HG03064 (cell line): ENCODE measurements around the gene PTGIS.

Experiments used
- ATAC-seq: cut with Tn5 transposase; IDR thresholded peaks from one replicate; pipeline ENCODE4 v1.9.1; 2021; ENCODE audit warnings: low read depth; ENCODE audit not compliant: unreplicated experiment

The PTGIS gene

DNA sequence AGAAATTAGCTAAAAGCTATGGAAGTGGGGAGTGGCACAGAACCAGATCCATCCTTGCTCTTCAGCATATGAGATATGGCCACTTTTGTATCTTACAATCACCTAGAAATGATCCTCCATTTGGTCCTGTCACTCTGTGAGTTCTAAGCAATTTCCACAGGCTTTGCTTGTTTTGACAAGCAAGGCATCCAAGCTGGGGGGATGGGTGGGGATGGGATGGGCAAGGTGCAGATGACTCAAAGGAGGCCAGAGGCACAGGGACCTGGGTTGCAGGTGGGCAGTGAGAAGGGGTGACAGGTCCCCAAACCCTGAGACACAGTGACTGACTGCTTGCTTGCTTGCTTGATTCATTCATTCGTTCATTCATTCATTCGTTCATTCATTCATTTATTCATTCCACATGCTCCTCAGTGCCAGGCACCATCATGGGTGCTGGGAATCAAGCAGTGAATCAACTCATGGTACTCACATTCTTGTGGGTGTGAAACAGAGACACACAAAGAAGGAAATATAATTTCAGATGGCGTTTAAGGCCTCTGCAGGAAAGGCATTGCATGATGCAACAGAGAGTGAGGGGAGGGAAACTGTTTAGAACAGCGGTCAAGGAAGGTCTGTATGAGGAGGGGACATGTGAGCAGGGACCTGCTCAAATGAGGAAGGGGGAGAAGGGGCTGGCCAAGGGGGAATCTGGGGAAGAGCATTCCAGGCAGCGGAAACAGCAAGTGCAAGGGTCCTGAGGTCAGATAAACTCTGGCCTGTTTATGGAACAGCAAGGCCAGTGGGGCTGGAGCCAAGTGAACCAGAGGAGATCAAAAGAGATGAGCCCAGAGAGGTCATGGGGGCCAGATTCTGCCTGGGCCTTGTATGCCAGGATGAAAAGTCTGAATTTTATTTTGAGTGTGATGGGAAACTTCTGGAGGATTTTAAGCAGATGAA lies 88.9 kb downstream of the PTGIS start:
- no peak for ATAC-seq

DNA sequence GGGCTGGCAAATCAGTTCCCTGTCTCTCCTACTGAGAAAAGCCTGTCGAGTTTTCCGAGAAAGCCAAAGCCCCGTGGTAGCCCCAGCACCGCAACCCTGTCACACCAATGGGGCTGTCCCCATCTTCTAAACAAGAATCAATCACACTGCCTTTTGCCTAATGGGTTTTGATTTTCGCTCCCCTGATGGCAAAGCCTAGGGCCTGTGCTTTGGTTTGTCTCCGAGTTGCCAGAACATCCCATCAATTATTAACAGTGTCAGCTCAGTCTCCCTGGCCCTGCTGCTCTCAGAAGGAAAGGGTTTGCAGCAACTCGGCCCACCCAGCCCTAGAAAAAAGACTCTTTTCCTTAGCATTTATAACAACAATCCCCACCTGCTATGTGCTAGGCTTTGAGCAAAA lies 89.7 kb downstream of the PTGIS start:
- ATAC-seq = no peak

DNA sequence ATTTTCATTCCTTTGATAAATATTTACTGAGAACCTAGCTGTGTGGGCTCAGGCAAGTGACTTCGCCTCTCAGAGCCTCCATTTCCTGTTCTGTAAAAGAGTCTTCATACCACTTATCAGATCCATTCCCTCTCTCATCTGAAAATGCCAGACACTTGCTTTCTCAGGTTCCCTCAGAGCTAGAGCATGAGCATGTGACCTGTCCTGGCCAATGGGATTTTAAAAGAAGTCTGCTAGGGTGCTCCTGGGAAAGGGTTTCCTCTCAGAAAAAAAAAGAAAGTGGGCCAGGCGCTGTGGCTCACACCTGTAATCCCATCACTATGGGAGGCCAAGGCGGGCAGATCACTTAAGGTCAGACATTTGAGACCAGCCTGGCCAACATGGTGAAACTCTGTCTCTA lies 90.7 kb downstream of the PTGIS start:
- ATAC-seq = no peak

DNA sequence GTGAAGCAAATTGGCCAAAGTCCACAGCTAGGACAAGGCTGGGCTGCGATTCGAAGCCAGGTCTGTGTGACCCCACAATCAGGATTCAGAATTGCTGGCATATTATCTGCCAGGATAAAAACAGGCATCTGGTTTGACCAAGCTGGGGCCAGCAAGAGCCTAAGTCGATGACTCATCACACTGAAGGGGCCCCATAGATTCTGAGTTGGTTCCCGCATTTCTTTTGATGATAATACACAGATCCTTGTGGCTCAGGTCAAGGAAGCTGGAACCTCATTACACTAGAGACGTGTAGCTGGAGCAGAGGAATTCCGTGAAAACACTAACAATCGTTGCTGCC lies 92.0 kb downstream of the PTGIS start:
- no peak for ATAC-seq

DNA sequence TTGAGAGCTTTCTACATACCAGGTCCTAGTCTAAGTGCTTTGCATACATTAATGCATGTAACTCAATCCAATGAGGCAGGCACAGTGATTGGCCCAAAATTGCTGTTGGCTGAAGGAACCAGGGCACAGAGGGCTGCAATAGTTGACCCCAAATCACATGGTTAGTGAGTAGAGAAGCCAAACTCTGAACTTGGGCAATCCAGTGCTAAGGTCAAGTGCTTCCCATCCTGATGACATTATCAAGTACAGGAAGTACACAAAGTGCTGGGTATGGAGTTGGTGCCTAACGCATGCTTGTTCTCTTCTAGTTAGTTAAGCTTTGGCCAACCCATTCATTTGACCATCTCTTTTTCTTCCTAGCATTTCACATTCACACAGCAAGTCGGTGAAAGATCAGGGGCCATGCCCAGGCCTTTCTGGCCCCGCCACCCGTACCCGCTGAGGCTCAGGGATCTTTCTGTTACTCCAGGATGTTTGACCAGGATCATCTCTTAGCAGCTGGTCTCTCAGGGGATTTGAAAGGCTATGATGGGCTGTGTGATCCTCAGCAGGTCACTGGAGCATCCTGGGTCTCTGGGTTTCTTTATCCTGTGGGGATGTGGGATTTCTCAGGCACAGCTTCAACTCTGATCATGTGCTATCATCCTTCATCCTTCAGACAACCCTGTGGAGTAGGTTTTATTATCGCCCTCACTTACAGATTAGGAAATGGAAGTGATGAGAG lies 92.5 kb downstream of the PTGIS start:
- ATAC-seq = no peak

DNA sequence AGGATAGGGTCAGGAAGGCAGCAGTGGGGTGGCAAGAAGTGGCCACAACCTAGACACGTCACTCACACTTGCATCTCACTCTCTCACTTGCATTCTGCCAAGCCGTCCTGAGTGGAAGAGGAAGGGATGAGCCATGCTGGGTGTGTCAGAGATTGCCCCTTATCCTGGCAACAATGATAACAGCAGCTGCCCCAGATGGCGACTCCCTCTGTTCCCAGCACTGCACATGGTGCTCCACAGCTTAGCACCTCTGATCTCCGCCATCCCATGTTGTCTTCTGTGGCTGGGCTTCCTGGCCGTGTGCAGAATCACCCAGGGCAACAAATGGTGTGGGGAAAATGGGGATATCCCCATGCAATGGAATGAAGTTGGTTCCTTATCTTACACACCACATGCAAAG lies 96.5 kb downstream of the PTGIS start:
- ATAC-seq = no peak

DNA sequence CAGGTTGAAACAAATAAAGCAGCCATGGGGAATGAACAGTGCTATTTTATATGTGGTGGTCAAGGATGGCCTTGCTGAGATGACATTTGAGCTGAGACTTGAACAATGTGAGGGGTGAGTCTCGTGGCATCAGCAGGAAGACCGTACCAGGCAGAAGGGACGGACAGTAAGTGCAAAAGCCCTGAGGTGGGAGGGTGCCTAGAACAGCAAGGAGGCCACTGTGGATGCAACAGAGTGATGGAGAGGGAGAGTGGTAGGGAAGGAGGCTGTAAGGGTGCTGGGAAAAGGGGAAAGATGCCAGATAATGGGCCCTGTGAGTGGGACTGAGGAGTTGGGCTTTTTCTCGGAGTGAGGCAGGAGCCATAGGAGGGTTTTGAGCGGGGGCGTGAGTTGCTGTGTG lies 97.0 kb downstream of the PTGIS start:
- ATAC-seq = no peak

DNA sequence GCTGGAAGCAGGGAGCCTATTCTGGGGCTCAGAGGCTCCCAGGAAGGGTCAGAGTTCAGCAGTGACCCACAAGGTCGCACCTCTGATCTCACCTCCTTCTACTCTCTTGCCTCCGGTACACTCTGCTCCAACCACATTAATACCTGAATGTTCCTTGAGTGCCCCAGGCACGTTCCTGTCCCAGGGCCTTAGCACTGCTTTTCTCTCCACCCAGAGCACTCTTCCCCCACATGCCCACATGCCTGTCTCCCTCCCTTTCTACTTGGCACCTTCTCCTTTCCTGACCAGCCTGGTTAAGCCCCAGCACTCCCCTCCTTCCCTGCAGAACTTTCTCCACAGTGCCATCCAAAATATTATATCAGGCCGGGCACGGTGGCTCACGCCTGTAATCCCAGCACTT lies 98.9 kb downstream of the PTGIS start:
- no peak for ATAC-seq

DNA sequence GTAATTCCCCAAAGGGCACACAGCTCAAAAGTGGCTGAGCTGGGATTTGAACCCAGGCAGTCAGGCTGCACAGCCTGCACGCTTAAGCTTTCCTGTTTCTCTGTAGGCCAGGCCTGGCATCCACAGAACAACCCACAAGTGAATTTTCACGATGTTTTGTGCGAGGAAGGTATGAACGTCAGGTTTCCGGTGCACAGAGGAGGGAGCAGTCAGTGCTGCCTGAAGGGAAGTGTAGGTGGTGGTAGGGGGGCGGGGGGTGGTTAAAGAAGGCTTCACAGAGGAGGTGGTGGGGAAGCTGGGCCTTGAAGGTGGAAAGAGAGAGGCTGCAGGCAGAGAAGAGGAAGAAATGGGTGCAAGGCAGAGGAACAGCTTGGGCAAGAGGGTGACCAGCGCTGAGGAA lies 99.5 kb downstream of the PTGIS start:
- ATAC-seq = no peak

DNA sequence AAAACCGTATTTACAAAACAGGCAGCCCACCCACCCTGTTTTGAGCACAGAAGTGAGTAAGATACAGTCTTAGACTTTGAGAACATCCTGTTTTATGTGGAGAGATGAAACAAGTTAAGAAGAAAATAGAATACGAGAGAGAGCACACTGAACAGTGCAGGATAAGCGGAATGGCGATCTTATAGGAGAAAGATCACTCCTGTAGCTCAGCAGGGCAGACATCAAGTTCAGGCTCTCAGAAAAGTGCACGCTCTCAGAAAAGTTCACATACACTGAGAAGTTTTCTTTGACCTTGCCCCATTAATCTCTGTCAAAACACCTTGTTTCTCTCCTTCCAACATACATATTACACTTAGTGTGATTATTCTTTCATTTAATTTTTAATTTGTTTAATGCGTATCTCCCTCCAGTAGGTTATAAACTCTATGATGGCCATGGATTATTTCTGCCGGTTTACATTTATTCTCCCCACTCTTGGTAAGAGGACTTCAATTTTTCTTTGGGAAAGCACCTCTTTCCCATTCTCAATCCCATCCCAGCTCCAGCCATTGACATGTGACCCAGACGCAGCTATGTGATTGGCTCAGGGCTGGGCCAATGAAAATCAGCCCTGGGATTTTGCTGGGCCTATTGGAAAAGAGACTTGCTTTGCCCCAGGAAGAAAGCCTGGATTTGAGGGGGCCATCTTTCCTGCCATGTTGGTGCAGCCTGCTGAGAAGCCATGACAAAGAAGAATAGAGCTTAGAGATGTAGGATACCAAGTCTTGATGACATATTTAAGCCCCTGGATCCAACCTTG lies 101.6 kb downstream of the PTGIS start:
- ATAC-seq = no peak

DNA sequence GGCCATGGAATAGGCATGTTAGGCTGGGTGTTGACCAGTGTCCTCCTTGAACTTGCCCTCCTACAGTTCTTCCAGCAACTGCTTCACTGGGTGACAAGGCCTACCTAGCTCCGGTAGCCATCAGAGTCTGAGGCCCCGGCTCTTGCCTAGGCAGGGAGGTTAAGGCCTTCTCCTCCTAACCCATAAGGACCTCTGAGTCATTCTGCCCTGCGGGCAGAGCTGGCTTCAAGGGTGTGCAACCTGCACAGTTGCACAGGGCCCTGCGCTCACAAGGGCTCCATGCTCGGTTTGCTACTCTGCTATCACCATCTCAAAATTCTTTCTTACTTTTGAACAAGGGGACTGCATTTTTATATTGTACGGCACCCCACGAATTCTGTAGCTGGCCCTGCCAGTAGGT lies 103.4 kb downstream of the PTGIS start:
- ATAC-seq = no peak

DNA sequence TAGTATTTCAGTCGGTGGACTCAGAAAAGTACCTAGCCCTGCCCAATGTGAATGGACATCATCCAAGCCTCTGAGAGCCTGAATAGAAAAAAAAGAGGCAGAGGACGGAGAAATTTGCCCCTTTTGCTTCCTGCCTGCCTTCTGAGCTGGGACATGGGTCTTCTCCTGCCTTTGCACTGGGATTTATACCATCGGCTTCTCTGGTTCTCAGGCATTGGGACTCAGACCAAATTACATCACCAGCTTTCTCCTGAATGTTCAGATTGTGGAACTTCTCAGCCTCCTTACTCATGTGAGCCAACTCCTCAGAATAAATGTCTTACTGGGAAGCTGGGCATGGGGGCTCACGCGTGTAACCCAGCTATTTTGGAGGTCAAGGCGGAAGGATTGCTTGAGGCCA lies 105.3 kb downstream of the PTGIS start:
- ATAC-seq = no peak

DNA sequence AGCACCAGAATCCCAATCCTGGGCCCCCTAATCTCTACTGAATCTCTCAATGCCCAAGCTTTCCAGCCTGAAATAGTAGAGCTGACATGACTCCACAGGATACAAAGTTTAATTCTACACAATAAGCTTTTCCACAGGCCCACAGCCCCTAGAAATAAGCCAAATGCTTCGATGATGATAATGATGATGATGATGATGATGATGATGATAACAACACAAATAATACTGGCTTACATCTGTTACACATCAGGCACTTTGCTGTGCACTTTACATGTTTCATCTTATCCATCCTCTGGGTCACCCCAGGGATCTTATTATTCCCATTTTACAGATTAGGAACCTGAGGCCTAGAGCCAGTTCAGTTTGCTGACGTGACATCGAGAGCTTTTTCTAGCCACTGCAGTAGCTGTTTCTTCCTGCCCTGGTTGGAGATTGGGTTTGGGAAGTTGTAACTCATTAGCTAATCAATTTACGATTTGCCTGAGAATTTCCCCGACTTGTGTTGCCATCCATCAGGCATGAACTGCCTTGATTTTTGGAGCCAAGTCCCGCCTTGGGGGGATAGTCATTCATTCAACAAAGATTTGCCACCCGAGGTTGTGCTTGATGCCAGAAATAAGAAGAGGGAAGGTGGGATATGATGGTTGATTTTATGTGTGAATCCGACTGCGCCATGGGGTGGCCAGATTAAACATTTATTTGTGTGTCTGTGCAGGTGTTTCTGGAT lies 105.9 kb downstream of the PTGIS start:
- ATAC-seq = no peak

DNA sequence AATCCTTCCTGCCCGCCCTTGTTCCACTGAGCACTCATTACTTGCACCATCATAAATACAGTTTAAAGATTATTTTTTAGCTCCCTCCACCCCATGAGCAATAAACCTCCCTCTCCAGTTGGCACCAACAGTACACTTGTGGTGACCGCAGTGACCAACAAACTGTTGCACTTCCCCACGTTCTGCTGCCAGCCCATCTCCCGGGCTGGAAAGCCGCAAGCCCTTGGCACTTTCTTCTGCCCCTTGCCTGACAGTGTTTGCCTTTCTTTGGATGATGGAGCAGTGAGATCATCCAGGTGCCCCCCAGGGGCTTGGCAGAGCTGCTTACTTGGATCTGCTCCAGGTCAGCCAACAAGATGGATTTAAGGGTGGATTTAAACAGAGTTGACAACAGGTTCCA lies 107.0 kb downstream of the PTGIS start:
- ATAC-seq = no peak

DNA sequence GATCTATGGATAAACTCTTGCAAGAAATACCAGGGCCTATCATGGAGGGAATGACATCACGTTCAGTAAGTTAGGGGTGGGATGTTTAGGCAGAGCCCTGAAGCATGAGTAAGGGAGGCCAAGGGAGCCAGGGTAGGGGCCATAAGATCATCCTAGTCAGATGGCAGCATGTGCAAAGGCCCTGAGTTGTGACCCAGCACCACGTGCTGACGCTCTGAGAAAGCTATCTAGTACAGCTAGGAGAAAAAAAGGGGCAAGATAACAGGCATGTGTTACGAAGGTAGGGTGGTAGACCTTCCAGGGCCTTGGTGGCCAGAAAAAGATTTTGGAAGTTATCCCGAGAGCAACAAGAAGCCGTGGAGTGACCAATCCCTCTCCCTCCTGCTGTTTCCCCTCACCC lies 107.8 kb downstream of the PTGIS start:
- ATAC-seq = no peak

DNA sequence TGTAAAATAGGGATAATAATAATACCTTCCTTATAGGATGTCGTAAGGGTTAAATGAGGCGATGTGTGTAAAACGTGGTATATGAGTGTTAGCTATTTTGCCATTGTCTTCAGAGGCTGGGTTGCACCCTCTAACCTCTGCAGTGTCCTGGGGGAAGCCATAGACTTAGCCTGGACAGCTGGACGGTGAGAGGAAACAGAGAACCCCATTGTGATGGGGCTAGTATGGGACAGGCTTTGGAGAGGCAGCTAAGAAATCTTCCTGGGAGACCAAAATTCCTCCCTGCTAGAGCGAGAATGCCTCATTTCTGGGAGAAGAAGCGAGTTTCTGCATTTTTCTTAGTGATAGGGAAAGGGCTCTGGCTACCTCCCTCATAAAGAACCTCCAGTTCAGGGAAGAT lies 108.3 kb downstream of the PTGIS start:
- ATAC-seq = no peak

DNA sequence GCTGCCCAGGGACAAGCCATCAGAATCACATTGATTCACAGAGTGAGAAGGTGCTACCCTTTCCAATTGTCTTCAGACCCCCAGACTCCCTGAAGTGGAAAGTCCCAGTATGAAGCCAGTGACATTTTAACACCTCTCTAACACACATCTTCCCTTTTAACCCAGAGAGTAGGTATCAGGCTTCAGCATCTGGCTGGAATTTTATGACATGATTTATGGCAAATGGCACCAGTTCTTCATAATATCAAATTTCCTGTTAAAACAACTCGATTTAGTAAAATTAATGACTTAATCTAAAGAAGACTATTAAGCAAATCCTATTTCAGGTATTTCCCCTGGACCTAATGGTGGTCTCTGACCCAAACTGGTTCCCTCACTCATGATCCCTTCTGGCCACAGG lies 110.5 kb downstream of the PTGIS start:
- ATAC-seq = no peak

DNA sequence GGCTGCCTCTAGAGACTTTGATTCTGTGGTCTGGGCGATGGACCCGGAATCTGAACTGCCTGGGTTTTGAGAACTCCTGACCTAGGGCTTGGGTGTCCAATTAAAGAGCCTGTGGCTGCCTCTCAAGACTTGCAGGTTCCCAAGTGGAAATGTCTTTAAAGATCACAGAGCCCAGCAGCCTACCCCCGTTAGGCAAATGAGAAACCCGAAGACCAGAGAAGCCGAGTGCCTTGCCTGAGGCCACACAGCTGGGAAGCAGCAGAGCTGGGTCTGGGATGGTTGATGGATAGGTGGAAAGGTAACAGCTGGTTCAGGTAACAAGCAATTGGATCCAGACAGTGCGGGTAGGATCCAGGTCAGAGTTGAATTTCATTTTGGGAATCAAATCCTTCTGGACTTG lies 111.3 kb downstream of the PTGIS start:
- no peak for ATAC-seq

DNA sequence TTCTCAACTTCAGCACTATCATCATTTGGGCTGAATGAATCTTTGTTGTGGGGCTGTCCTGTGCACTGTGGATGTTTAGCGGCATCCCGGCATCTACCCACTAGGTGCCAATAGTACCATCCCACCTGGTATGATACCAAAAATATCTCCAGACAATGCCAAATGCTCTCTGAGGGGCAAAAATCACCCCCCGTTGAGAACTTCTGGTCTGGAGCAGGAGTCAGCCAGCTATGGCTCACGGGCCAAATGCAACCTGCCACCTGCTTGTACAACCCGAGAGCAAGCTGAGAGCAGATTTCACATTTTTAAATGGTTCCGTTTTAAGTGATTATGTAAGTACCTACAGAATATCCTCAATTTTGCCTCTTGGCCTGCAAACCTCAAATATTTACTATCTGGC lies 112.2 kb downstream of the PTGIS start:
- no peak for ATAC-seq
